T-cell (primary cell): ENCODE results near the gene RNF217. TPM values are rescaled to one million over a fixed set of nuclear protein-coding genes. Genes with fewer than 3 reads are reported as not detected.

Source experiments
- ATAC-seq, 4 experiments: fragments of 200-7000 bp in 3 of 4; fragments of 150-1000 bp in 1 of 4; cut with Tn5 transposase; replicated peaks in 1 of 4; 1 replicate in 3 of 4; 2 replicates in 1 of 4; pipeline ENCODE4 v1.10.0; 2021; ENCODE audit warnings: moderate library complexity in 3 of 4, mild to moderate bottlenecking in 2 of 4, moderate number of reproducible peaks in 1 of 4
- CTCF ChIA-PET, 2 donors: fragments of 300-600 bp; sonication (Branson Sonifier 250); formaldehyde crosslinking; loops; one replicate each; lab custom pipeline; 2022; ENCODE audit warnings: antibody characterized with exemption in 2 of 2; lab: Charles Lee
- POLR2A ChIA-PET, 2 donors: fragments of 300-600 bp; sonication (Branson Sonifier 250); formaldehyde crosslinking; loops; one replicate each; lab custom pipeline; 2022; ENCODE audit warnings: antibody characterized with exemption in 2 of 2; lab: Charles Lee
- DNase-seq, 35 experiments: peaks; one replicate each; pipeline versions ENCODE4 v3.0.0 to v3.0.0-alpha.2; 2013 to 2023
- H3K27ac ChIP-seq: one replicate; pipeline ENCODE4 v1.5.1; 2013; ENCODE audit warnings: low read length
- H3K27me3 ChIP-seq, 2 experiments: replicated peaks in 1 of 2; 1 replicate in 1 of 2; 2 replicates in 1 of 2; pipeline versions ENCODE4 v1.6.1 to v1.7.0; 2013; ENCODE audit warnings: low read length in 1 of 2, mixed read lengths in 1 of 2; ENCODE audit not compliant: control insufficient read depth in 2 of 2, insufficient read depth in 2 of 2; ENCODE audit errors: extremely low read depth in 1 of 2
- H3K36me3 ChIP-seq, 2 donors: 1 replicate in 1 of 2; 2 replicates in 1 of 2; pipeline versions ENCODE4 v1.6.1 to v1.7.0; 2013; ENCODE audit warnings: low read length in 1 of 2; ENCODE audit not compliant: control insufficient read depth in 2 of 2, insufficient read depth in 1 of 2; ENCODE audit errors: extremely low read depth in 1 of 2
- H3K4me1 ChIP-seq, 2 experiments: 1 replicate in 1 of 2; 2 replicates in 1 of 2; pipeline versions ENCODE4 v1.6.1 to v1.7.0; 2013; ENCODE audit warnings: low read length in 2 of 2, mixed read lengths in 1 of 2; ENCODE audit not compliant: insufficient read depth in 2 of 2, control insufficient read depth in 1 of 2; ENCODE audit errors: extremely low read depth in 1 of 2
- H3K4me3 ChIP-seq, 2 donors: 1 replicate in 1 of 2; 2 replicates in 1 of 2; pipeline versions ENCODE4 v1.5.1 to v1.7.0; 2013; ENCODE audit warnings: mild to moderate bottlenecking in 2 of 2, low read length in 1 of 2, moderate library complexity in 1 of 2; ENCODE audit not compliant: control insufficient read depth in 1 of 2; ENCODE audit errors: extremely low read depth in 1 of 2
- H3K9me3 ChIP-seq: 2 replicates; pipeline ENCODE4 v1.7.0; 2013
- H3K27ac Mint-ChIP-seq, 2 donors: one replicate each; pipeline ENCODE4 v1.8.0; 2020 to 2021; ENCODE audit warnings: mild to moderate bottlenecking in 2 of 2, mixed read lengths in 2 of 2
- H3K27me3 Mint-ChIP-seq, 2 donors: one replicate each; pipeline ENCODE4 v1.8.0; 2021 to 2022; ENCODE audit warnings: mixed read lengths in 2 of 2
- H3K36me3 Mint-ChIP-seq: one replicate; pipeline ENCODE4 v1.8.0; 2021; ENCODE audit warnings: mixed read lengths
- H3K4me1 Mint-ChIP-seq, 3 donors: one replicate each; pipeline ENCODE4 v1.8.0; 2020 to 2022; ENCODE audit warnings: mixed read lengths in 3 of 3, mild to moderate bottlenecking in 1 of 3
- H3K4me3 Mint-ChIP-seq, 3 donors: one replicate each; pipeline ENCODE4 v1.8.0; 2020 to 2022; ENCODE audit warnings: mild to moderate bottlenecking in 3 of 3, mixed read lengths in 3 of 3, moderate library complexity in 3 of 3
- H3K9me3 Mint-ChIP-seq, 3 donors: one replicate each; pipeline ENCODE4 v1.8.0; 2020 to 2022; ENCODE audit warnings: mixed read lengths in 3 of 3
- WGBS: methylation state at CpG from one replicate; pipeline ENCODE4 v1.1.5; 2013; ENCODE audit warnings: missing lambda C conversion rate; ENCODE audit not compliant: insufficient coverage; 5-methylcytosine and 5-hydroxymethylcytosine counted together
- total RNA-seq, 35 experiments: library from RNA in 6 of 35; stranded (reverse) in 6 of 35; fragments of 120-200 nt in 1 of 35; gene quantifications; one replicate each; pipeline versions ENCODE4 v1.2.1 to v1.2.4 and lab custom pipeline; 2013 to 2026

The RNF217 gene
- total RNA-seq, 5 donors from 2014 or later (not counting 1 experiment from before 2014, with no cell fraction given) = 0.16 to 0.89 (median 0.59) TPM

DNA sequence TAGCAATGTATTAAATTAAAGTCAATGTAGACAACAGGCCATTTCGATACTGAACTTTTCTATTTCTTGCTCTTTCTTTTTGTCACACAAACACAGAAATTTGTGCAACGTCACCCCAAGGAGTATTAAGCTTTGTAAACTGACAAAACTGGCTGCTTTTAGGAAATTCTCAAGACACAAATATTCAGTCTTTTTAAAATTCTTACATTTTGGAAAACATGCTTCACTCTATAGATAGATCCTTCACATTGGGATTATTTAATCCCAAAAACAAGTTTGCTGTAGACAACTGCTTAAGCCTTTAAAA lies 121.4 kb downstream of the RNF217 start:
- no peaks in the 10 kb centered on the region for H3K9me3 Mint-ChIP-seq
- ATAC-seq = no peak
- Histone ChIP-seq H3K9me3 (no peaks in the 10 kb centered on the region), H3K27ac (no peak overlapping the region), H3K4me3 (no peak overlapping the region), H3K4me1 (no peaks in the 10 kb centered on the region), H3K27me3 (no peaks in the 10 kb centered on the region), H3K36me3 (no peaks in the 10 kb centered on the region)
- H3K36me3 Mint-ChIP-seq = no peaks in the 10 kb centered on the region
- WGBS = 60% methylated on average over 1 of the region's 2 CpGs
- no peaks in the 10 kb centered on the region for H3K4me1 Mint-ChIP-seq
- no peak overlapping the region for H3K4me3 Mint-ChIP-seq
- POLR2A ChIA-PET = no interaction called here
- CTCF ChIA-PET = no interaction called here
- no peak for DNase-seq
- no peak overlapping the region for H3K27ac Mint-ChIP-seq
- no peaks in the 10 kb centered on the region for H3K27me3 Mint-ChIP-seq

DNA sequence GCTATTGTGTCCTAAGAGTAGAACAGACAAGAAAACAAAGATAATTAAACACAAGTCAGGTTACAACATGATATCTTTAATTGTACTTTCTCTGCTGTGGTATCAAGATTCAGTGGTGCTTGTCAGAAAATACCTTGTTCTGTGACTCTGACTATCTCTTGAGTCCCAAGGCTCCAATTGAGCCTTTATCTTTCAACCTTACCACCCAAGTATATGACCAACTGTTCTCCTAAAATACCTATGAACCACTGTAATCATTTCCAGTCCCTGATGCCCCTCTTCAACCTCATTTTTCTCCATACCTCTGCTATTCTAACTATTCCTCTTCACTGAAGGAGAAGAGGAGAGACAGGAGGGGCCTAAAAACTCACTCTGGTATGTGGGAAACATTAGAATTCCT lies 124.5 kb downstream of the RNF217 start:
- ChIA-PET POLR2A (no interaction called here), CTCF (no interaction called here)
- H3K27ac ChIP-seq = no peak overlapping the region
- DNase-seq (no peak), ATAC-seq (no peak)
- Mint-ChIP-seq H3K4me1 (no peaks in the 10 kb centered on the region), H3K9me3 (no peaks in the 10 kb centered on the region), H3K27me3 (no peaks in the 10 kb centered on the region), H3K4me3 (no peak overlapping the region), H3K27ac (no peak overlapping the region), H3K36me3 (no peaks in the 10 kb centered on the region)
- H3K4me3 ChIP-seq = no peak overlapping the region
- H3K36me3 ChIP-seq = no peaks in the 10 kb centered on the region
- H3K4me1 ChIP-seq = no peaks in the 10 kb centered on the region
- H3K27me3 ChIP-seq = no peaks in the 10 kb centered on the region
- H3K9me3 ChIP-seq = no peaks in the 10 kb centered on the region

DNA sequence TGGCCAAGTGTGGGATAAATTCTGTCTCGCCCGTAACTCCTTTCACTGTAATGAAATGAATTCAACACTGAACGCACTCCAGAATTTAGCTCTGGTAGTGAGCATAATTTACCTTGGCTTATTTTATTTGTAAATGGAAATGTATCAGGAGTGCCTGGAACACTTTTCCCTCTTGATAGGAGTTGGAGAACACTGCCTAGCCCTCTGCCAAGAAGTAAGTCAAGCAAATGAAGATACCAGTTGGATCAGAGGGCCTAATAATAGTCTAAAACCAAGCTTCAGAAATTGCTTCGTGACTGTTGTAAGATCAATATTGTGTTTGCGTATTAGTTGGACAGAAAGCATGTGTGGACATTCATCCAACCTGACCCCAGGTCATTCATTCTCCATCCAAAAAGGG lies 126.7 kb downstream of the RNF217 start:
- Mint-ChIP-seq H3K4me3 (no peak overlapping the region), H3K36me3 (no peaks in the 10 kb centered on the region), H3K9me3 (no peaks in the 10 kb centered on the region), H3K27ac (no peak overlapping the region), H3K27me3 (peaks cover 2 to 4% of the 10 kb centered on the region in 2 donors), H3K4me1 (no peaks in the 10 kb centered on the region)
- H3K27me3 ChIP-seq = no peaks in the 10 kb centered on the region
- no peaks in the 10 kb centered on the region for H3K9me3 ChIP-seq
- ATAC-seq (no peak), DNase-seq (no peak)
- no peaks in the 10 kb centered on the region for H3K4me1 ChIP-seq
- no peak overlapping the region for H3K4me3 ChIP-seq
- WGBS = 100% methylated on average over 1 of the region's 5 CpGs
- CTCF ChIA-PET = interaction anchor here in 1 of 2 donors (0.6 kb wide), 1 partner anchor 84 kb away, joined by 3 read pairs; no protein-coding TSS in a partner anchor
- POLR2A ChIA-PET = no interaction called here
- no peaks in the 10 kb centered on the region for H3K36me3 ChIP-seq
- H3K27ac ChIP-seq = no peak overlapping the region

DNA sequence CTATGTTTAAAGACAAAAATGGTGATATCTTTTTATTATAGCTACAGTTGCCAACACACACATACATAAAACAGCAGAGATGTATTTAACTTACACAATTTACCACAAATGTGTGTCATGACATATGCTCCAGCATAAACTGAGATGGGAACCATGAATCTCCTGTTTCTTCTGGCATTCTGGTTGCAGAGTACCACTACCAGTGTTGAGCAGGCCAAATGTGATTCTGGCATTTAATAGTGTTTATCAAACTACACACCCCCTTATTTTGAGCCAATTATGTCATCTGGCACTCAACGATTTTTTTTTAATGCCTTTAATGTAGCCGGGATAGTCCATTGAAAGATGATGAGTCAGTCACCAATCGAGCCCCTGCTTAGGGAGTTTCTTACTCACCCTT lies 132.3 kb downstream of the RNF217 start:
- ATAC-seq = no peak
- no CpG with 5 or more reads among the region's 3 CpGs for WGBS
- POLR2A ChIA-PET = interaction anchor here in 1 of 2 donors (0.6 kb wide), 1 partner anchor 541 kb away, joined by 3 read pairs; no protein-coding TSS in a partner anchor

DNA sequence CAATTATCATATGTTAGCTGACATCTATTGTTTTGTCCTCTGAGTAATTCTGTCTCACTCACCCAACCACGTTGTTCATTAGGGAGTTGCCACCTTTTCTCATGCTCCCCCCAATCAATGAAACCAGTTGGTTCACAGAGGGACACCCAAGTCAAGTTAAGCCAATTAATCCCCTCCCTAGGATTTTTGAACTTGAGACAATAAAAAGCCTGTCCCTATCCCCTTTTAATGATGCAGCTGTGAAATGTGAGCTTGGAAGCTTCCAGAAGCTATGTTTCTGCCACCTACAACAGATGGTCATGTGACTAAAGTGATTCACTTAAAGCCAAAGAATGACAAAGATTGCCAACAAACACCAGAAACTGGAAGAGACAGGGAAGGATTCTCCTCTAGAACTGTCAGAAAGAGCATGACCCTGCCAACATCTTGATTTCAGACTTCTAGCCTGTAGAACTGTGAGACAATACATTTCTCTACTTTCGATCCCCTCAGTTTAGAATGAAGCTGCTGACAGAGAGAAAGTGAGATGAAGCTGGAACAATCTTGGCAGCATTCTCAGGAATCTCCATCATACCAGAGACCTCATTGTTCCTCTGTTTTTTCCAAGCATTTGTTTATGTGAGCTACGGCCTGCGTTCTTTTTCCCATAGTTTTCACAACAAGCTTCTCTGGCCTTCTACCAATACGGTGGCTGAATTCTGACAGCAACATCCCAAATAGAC lies 133.5 kb downstream of the RNF217 start:
- H3K4me3 Mint-ChIP-seq = no peak overlapping the region
- no peak for DNase-seq
- ATAC-seq = no peak
- no peak overlapping the region for H3K4me3 ChIP-seq
- no peak overlapping the region for H3K27ac Mint-ChIP-seq
- no peak overlapping the region for H3K27ac ChIP-seq
- 67% methylated on average over 1 of the region's 5 CpGs for WGBS
- H3K27me3 ChIP-seq = peaks cover 0 to 3% of the 10 kb centered on the region in 2 experiments
- peaks cover 8% of the 10 kb centered on the region in 2 experiments for H3K4me1 ChIP-seq
- H3K9me3 ChIP-seq = no peaks in the 10 kb centered on the region
- H3K27me3 Mint-ChIP-seq = peaks cover 13 to 14% of the 10 kb centered on the region in 2 donors
- H3K36me3 ChIP-seq = no peaks in the 10 kb centered on the region
- H3K4me1 Mint-ChIP-seq = peaks cover 7 to 13% (median 8%) of the 10 kb centered on the region in 3 donors
- ChIA-PET POLR2A (no interaction called here), CTCF (interaction anchor here in 1 of 2 donors (0.5 to 0.6 kb wide), 2 partner anchors 121 to 966 kb away, joined by 3 read pairs; no protein-coding TSS in a partner anchor)
- no peaks in the 10 kb centered on the region for H3K36me3 Mint-ChIP-seq
- H3K9me3 Mint-ChIP-seq = no peaks in the 10 kb centered on the region

More for the DNA sequence above, 132.3 kb downstream of the RNF217 start:
- H3K27me3 ChIP-seq = peaks cover 0 to 3% of the 10 kb centered on the region in 2 experiments
- H3K36me3 ChIP-seq = no peaks in the 10 kb centered on the region
- H3K4me3 ChIP-seq = no peak overlapping the region
- H3K27ac ChIP-seq = no peak overlapping the region
- peaks cover 10 to 14% of the 10 kb centered on the region in 2 donors for H3K27me3 Mint-ChIP-seq
- CTCF ChIA-PET = no interaction called here
- DNase-seq = no peak
- H3K4me1 Mint-ChIP-seq = peaks cover 4 to 7% (median 4%) of the 10 kb centered on the region in 3 donors
- H3K9me3 Mint-ChIP-seq = no peaks in the 10 kb centered on the region
- no peaks in the 10 kb centered on the region for H3K9me3 ChIP-seq
- H3K36me3 Mint-ChIP-seq = no peaks in the 10 kb centered on the region
- peaks cover 4 to 5% of the 10 kb centered on the region in 2 experiments for H3K4me1 ChIP-seq
- H3K27ac Mint-ChIP-seq = no peak overlapping the region
- no peak overlapping the region for H3K4me3 Mint-ChIP-seq

DNA sequence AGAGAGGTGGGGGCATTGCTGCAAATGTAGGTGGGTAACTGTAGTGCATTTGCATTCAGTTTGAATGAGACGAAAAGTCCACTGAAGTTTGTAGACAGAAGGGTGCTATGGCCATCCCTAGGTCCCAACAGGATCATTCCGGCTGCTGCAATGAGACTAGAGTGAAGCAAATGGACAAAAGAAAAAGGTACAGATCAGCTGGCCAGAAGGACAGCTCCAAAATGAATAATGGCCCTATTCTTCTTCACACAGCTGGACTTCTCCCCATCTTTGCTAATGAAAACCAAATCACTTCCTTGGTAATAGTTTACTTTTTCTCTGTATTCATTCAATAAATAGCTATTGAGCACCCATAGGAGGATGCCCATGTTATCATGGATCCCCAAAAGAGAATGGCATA lies 134.9 kb downstream of the RNF217 start:
- H3K27ac ChIP-seq = no peak overlapping the region
- CTCF ChIA-PET = interaction anchor here in 1 of 2 donors (0.5 kb wide), 1 partner anchor 968 kb away, joined by 4 read pairs; no protein-coding TSS in a partner anchor
- H3K36me3 Mint-ChIP-seq = no peaks in the 10 kb centered on the region

More for the DNA sequence above, 134.9 kb downstream of the RNF217 start:
- no peak overlapping the region for H3K27ac Mint-ChIP-seq
- Histone ChIP-seq H3K4me3 (no peak overlapping the region), H3K9me3 (no peaks in the 10 kb centered on the region), H3K4me1 (peaks cover 8 to 17% of the 10 kb centered on the region in 2 experiments), H3K36me3 (no peaks in the 10 kb centered on the region), H3K27me3 (peaks cover 0 to 3% of the 10 kb centered on the region in 2 experiments)
- POLR2A ChIA-PET = no interaction called here
- peaks cover 12 to 24% (median 13%) of the 10 kb centered on the region in 3 donors for H3K4me1 Mint-ChIP-seq
- H3K27me3 Mint-ChIP-seq = peaks cover 12 to 14% of the 10 kb centered on the region in 2 donors
- WGBS = 92% methylated on average over 2 of the region's 2 CpGs
- ATAC-seq (no peak), DNase-seq (no peak)
- H3K9me3 Mint-ChIP-seq = no peaks in the 10 kb centered on the region
- no peak overlapping the region for H3K4me3 Mint-ChIP-seq
